Tibial nerve (tissue), 4 donors: ENCODE results near the gene MED12L.

Experiments
- EP300 ChIP-seq, 2 donors: sonication (generic); formaldehyde crosslinking; IDR thresholded peaks; one replicate each; pipeline ENCODE4 v1.6.1; 2017; ENCODE audit warnings: antibody characterized with exemption in 2 of 2, mild to moderate bottlenecking in 1 of 2
- POLR2A ChIP-seq, 2 donors: fragments of 450-650 bp; IDR thresholded peaks; one replicate each; pipeline ENCODE4 v1.6.1; 2017; ENCODE audit warnings: antibody characterized with exemption in 2 of 2, mild to moderate bottlenecking in 2 of 2, moderate library complexity in 2 of 2
- TF ChIP-seq, protein P1 (sequence below), 5 experiments: fragments of 200-600 bp in 3 of 5; fragments of 450-650 bp in 2 of 5; sonication (generic) in 3 of 5; IDR thresholded peaks; one replicate each; pipeline ENCODE4 v1.5.1; 2016 to 2019; ENCODE audit warnings: antibody characterized with exemption in 5 of 5, mild to moderate bottlenecking in 3 of 5, moderate library complexity in 2 of 5

DNA sequence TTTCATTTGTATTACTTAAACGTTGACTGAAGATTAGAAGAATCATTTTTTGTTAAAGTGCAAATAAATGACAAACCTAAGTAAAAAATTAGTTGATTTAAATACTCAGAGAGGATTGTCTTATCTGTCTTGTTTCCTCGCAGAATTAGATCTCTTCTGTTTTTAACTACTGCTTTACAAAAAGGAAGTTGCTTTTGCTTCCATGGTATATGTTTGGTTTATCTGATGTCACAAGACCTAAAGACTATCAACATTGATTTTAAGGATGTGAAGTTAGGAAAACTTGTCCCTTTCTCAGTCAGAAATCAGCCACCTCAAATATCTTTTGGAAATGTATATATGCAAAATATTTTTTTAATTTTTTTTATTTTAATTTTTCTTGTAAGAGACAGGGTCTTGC is 88.9 kb downstream of the MED12L start:
- TF ChIP-seq, protein P1, sequence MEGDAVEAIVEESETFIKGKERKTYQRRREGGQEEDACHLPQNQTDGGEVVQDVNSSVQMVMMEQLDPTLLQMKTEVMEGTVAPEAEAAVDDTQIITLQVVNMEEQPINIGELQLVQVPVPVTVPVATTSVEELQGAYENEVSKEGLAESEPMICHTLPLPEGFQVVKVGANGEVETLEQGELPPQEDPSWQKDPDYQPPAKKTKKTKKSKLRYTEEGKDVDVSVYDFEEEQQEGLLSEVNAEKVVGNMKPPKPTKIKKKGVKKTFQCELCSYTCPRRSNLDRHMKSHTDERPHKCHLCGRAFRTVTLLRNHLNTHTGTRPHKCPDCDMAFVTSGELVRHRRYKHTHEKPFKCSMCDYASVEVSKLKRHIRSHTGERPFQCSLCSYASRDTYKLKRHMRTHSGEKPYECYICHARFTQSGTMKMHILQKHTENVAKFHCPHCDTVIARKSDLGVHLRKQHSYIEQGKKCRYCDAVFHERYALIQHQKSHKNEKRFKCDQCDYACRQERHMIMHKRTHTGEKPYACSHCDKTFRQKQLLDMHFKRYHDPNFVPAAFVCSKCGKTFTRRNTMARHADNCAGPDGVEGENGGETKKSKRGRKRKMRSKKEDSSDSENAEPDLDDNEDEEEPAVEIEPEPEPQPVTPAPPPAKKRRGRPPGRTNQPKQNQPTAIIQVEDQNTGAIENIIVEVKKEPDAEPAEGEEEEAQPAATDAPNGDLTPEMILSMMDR (IDR thresholded peaks at IDR 0.05), result no peak
- no peak for TF ChIP-seq POLR2A (IDR thresholded peaks at IDR 0.05)
- TF ChIP-seq EP300 (IDR thresholded peaks at IDR 0.05), result no peak
